Uterus (tissue), 2 donors: ENCODE results near the gene UBASH3B.

Experiments
- POLR2A ChIP-seq, 2 donors: fragments of 450-650 bp; IDR thresholded peaks; one replicate each; pipeline ENCODE4 v1.6.1; 2016; ENCODE audit warnings: antibody characterized with exemption in 2 of 2, mild to moderate bottlenecking in 1 of 2, moderate library complexity in 1 of 2
- TF ChIP-seq, protein P1 (sequence below), 4 experiments: fragments of 200-600 bp in 2 of 4; fragments of 450-650 bp in 2 of 4; sonication (generic) in 2 of 4; IDR thresholded peaks; one replicate each; pipeline ENCODE4 v1.5.1; 2016 to 2019; ENCODE audit warnings: antibody characterized with exemption in 4 of 4, mild to moderate bottlenecking in 2 of 4, moderate library complexity in 1 of 4

DNA sequence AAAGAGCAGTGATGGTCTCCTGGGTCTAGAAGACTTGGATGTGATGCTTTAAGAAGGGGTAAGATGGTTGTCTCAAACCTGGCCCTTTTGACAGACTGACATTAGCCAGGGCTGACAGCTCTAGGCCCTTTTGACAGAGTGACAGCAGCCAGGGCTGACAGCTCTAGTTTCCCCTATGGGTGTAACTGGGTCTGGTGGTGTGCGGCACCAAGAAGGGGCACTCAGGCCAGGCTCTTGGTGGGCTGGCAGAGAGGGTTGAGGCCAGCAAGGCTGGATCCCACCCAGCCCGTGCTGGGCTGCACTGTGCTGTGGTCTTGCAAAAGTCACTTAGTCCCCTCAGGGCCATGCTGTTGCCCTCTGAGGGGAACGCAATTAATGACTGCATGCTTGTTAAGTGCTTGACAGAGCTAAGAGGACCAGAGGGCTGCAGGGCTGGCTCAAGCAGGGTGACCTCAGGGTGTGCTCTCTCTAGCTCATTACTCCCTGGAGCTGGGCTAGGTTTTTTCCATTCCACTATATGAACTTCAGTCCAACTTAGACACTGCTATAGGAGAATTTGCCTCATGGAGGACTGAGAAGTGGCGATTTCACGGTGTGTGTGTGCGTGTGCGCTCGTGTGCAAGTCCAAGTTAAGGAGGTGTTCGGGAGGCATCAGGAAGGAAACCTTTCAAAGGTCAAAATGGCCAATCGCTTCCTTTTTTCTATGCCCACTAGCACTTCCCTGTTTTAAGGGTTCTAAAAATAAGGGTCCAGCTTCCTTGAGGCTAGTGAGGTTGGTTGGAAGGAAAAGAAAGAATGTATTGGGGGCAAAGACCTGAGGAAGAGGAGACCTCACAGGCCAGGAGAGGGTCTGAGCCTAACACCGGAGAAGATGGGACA, 4.4 kb downstream of the UBASH3B start:
- TF ChIP-seq, protein P1, sequence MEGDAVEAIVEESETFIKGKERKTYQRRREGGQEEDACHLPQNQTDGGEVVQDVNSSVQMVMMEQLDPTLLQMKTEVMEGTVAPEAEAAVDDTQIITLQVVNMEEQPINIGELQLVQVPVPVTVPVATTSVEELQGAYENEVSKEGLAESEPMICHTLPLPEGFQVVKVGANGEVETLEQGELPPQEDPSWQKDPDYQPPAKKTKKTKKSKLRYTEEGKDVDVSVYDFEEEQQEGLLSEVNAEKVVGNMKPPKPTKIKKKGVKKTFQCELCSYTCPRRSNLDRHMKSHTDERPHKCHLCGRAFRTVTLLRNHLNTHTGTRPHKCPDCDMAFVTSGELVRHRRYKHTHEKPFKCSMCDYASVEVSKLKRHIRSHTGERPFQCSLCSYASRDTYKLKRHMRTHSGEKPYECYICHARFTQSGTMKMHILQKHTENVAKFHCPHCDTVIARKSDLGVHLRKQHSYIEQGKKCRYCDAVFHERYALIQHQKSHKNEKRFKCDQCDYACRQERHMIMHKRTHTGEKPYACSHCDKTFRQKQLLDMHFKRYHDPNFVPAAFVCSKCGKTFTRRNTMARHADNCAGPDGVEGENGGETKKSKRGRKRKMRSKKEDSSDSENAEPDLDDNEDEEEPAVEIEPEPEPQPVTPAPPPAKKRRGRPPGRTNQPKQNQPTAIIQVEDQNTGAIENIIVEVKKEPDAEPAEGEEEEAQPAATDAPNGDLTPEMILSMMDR (IDR thresholded peaks at IDR 0.05), result no peak
- TF ChIP-seq POLR2A (IDR thresholded peaks at IDR 0.05), result no peak
